SKM-1 (cell line): ENCODE data around the gene WDR18.

Experiments
- DNase-seq: peaks from one replicate; lab custom pipeline; 2025; ENCODE audit not compliant: unreplicated experiment; lab: John Stamatoyannopoulos, UW

WDR18 gene

DNA sequence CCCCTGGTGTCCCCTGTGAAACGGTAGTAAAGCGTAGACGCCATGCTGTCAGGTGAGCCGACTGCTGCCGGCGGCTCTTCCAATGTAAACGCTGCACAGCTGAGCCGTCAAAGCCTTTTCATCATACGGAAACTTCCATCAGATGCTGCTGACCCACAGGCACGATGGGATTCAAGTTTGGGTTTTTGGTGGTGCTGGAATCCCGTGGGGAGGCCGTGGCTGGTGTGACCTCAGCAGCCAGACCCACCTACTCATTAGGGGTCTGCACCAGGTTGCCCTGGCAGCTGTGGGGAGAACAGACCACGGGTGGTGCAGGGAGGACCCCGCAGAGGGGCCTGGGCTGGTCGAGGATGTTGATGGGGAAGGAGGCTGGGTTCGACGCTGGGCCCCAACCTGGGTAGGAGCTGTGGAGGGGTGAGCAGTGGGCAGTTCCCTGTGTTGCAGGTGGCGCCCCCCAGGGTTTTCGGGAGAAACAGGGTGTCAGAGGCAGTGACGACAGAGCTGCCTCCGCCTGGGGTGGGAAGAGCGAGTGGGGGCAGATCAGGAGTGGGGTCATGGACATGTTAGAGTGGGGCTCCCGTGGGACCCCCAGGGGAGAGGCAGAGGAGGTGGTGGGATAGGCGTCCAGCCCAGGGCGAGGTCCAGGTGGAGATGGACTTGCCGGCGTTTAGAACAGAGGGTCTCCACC is 22.7 kb downstream of the WDR18 start:
- no peak for DNase-seq

DNA sequence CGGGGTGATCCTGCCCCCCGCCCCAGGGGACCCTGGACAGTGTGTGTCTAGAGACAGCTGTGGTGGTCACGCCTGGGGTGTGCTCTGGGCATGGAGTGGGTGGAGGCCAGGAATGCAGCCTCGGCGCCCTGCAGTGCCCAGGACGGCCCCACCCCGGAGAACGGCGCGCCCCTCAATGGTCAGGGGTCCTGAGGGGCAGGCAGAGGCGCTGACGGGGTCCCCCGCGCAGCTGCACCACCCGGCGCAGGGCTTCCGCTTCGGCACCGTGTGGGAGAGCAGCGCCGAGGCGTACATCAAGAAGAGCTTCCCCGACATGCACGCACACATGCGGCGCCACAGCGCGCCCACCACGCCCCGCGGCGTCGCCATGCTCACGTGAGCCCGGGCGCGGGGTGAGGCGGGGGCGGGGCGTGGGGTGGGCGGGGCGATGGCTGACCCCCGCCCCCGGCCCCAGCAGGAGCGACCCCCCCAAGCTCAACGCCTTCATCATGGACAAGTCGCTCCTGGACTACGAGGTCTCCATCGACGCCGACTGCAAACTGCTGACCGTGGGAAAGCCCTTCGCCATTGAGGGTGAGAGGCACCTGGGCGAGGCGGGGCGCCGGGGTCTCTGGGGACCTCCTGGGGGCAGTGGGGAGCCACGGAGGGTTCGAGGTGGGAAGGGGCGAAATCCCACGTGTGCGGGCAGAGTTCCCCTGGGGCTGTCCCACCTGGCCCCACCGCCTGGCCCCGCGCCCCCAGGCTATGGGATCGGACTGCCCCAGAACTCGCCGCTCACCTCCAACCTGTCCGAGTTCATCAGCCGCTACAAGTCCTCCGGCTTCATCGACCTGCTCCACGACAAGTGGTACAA is 23.5 kb downstream of the WDR18 start:
- DNase-seq: no peak

DNA sequence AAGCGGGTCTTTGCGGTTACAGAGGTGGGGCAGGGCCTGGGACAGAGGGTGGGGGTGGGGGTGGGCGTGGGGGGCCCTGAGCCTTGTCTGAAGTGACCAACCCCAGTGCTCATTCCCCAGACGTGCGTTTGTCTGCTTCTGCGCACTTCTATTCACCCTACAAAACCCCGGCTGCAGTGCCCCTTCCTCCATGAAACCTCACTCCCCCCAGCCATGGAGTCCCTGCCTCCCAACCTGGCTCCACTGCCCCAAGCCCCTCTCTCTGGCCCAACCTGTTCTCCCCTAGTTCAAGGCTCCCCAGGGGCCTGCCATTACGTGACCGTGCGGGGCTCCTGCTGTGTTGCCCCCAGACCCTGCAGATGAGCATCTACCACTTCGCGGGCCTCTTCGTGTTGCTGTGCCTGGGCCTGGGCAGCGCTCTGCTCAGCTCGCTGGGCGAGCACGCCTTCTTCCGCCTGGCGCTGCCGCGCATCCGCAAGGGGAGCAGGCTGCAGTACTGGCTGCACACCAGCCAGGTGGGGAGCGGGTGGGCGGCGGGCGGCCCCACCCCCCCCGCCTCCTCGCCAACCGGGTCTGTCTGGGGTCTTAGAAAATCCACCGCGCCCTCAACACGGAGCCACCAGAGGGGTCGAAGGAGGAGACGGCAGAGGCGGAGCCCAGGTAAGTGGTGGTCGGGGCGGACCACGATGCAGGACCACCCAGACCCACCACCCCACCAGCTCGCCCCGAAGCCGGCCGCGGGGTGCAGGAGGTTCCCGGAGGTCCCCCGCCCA is 24.3 kb downstream of the WDR18 start:
- DNase-seq: no peak

DNA sequence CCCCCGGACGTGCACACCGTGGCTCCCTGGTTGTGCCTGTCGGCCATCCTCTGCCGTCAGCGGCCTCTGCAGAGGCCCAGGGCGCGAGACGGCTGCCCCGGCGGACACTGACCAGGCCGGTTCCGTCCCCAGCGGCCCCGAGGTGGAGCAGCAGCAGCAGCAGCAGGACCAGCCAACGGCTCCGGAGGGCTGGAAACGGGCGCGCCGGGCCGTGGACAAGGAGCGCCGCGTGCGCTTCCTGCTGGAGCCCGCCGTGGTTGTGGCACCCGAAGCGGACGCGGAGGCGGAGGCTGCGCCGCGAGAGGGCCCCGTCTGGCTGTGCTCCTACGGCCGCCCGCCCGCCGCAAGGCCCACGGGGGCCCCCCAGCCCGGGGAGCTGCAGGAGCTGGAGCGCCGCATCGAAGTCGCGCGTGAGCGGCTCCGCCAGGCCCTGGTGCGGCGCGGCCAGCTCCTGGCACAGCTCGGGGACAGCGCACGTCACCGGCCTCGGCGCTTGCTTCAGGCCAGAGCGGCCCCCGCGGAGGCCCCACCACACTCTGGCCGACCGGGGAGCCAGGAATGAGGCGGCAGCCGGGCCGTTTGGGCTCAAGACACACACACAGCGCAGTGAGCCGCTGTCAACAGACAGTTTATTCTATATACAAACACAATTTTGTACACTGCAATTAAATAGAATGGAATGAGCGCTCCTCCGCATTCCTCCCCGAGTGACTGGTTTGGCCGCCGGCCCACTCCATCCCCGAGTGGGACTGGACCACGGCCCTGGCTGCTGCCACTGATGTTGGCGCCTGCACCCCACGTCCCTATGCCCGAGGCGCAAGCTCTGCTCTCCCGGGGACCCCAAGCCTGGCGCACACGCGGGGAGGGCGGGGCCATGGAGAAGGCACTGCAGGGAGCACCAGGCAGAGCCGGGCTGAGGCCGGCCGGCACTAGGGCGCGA is 25.2 kb downstream of the WDR18 start:
- no peak for DNase-seq

DNA sequence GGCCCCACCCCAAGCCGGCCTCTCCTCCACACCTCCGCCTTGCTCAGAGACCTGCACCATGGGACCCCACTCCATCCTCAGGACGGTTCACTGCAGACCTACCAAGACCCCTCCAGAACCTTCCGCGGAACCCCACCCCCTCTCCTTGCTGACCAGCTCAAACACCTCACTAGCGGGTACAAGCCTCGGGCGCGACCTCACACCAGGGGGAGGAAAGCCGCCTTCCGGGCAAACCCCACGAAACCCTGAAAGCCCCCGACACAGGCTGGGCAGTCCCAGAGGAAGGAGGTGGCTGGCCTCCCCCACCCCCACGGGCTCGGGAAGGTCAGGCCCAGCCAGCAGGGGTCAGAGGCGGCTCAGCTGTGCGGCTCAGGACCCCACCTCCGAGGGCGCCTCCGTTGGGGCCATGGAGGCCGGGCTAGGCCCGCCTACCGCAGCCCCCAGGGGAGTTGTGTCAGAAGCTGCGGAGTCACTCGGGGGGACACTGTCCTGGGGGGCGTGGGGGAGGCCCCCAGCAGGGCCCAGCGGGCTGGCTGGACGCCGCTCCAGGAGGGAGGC is 25.9 kb downstream of the WDR18 start:
- DNase-seq: no peak

DNA sequence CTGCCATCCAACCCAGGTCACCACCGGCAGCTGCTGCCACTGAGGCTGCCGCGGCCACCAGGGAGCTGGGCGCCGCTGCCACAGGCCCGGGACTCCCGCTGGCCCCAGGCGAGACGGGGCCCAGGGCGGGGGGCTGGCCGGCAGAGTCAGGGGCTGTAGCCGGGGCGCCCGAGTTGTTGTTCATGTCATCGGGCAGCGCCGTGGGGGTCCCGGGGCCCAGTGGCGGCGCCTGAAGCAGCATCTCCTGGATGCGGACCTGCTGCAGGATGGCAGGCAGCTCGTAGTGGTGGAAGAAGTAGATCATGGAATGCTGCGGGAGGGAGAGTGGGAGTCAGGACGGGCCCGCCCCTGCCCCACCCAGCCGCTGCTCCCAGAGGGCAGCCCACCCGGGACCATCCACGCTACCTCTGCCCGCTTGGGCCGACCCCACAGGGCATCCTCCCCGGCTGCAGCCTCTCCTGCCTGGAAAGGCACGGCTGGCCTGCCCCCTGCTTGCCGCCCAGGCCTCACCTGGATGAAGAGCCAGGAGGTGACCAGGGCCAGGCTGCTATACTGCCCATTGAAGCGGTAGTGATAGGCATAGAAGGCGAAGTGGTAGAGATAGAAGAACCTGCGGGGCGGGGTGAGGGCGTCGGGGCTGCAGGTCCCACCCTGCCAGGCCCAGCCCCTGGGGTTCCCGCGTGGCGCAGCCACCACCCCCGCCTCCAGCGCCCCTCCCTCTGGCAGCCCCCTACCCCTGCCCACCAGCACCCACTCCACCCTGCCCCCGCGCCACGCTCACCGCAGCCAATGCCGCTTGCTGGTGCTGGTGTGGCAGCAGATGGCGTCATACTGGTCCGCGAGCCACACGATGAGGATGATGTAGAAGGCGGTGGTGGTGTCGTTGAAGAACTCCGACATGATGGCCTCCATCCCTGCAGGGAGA is 26.7 kb downstream of the WDR18 start:
- DNase-seq: no peak

DNA sequence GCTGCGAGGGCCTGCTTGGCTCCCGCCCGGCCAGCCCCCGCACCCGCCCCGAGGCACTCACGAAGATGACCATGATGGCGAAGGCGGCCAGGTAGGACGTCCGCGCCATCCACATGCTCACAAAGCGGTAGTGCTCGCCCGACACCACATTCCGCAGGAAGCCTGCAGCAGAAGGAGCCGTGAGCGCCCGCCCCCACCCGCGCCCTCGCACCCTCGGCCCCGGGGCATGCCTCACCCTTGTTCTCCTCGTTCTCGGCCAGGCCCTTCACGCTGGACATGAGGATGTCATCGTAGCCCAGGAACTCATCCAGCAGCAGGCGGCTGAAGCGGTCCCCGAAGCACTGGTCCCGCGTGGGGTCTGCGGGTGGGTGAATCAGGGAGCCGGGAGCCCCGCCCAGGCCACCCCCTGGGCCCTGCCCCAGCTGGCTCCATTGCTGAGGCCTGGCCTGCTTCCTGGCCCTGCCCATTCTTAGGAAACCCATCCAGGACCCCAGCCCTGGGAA is 27.7 kb downstream of the WDR18 start:
- no peak for DNase-seq

DNA sequence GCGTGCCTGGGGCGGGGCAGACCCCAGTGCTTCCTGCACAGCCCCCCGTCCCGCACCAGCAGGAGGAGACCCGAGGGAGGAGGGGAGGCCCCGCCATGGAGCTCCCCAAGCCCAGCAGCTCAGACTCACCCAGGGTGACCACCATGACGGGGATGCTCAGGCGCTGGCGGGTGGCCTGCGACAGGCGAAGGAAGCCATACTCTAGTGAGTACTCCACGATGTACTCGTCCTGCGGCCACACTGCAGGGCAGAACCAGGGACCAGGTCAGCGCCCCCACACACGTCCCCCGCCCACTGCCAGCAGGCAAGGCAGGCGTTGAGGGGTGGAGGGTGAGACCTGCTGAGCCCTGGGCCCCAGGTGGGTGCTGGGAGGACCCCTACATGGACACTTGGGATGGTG is 28.2 kb downstream of the WDR18 start:
- no peak for DNase-seq

DNA sequence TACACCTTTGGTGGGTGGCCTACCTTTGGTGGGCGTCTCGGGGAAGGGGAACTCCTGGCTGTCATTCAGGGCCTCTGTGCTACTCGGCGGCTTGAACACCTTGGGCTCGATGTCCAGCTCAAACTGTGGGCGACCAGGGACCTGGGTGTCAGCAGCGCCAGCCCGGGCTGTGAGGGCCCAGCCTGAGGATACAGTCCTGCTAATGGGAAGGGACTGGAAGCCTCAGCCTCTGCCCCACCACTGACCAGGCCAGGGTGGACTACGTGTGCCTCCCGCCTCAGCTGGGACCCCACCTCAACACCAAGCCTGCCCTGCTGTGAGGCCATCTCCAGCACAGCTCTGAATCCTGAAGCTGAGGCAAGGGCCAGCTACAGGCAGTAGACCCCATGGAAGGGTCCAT is 29.1 kb downstream of the WDR18 start:
- no peak for DNase-seq

DNA sequence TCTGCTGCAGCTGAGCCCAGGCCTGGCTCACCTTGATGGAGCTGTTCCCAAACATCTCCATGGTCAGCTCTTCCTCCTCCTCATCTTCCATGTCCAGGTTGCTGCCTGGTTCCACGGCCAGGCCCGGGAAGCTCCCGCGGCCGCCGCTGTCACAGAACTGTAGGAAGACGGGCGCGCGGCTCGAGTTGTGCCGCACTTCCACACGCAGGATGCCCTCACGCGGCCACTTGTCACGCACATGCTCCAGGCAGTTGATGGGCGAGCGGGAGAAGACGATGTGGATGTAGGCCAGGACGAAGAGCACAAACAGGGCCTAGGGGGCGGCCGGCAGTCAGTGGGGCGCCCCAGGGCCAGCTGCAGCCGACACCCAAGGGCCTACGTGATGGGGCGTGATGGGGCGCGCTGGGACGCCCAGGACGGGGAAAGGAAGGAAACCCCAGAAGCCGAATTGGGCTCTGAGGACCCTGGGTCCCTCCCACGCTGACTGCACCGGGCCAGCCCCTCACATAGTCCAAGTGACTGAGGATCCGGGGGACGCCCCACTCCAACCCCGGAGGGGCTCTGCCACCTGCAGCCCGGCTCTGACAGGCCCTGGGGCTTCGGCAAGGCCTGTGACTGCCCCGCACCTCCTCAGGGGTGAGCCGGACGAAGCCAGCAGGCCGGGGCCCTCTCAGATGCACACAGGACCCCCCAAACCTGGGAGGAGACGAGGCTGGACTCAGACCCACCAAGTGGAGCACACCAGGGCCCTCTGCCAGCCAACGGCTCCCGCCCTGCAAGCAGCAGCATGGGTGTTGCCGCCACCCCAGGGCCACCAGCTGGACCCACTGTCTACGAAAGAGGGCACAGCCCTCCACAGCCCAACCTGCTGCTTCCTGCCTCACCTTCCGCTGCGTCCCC is 30.3 kb downstream of the WDR18 start:
- DNase-seq: no peak

DNA sequence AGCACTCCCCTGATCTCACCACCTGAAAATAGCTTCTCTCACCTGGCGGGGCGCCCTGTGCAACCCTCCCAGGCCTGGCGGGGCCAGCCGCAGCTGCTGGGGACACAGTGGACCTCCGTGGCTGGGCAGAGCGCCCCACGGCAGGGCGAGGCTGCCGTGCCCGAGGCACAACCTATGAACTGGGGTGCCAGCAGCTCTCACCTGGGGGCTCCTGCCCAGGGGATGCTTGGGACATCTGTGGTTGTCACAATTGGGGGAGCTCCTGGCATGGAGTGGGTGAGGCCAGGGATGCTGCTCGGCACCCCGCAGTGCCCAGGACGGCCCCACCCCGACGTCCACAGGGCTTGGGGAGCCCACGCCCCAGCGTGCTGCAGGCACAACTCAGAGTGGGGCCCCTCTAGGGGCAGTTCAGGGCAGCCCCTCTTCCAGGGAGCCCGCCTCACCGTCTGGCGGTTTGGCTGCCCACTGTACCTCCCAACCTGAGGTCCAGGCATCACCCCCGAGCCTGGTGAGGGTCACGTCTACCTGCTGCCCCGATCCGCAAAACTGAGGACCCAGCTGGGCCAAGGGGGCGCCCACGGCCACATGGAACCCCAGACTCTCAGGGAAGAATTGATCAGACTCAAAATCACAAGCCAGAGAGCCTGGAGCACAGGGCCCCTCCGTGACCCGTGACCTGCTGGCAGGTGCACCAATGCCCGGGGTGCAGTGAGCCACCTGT is 31.1 kb downstream of the WDR18 start:
- DNase-seq: no peak

DNA sequence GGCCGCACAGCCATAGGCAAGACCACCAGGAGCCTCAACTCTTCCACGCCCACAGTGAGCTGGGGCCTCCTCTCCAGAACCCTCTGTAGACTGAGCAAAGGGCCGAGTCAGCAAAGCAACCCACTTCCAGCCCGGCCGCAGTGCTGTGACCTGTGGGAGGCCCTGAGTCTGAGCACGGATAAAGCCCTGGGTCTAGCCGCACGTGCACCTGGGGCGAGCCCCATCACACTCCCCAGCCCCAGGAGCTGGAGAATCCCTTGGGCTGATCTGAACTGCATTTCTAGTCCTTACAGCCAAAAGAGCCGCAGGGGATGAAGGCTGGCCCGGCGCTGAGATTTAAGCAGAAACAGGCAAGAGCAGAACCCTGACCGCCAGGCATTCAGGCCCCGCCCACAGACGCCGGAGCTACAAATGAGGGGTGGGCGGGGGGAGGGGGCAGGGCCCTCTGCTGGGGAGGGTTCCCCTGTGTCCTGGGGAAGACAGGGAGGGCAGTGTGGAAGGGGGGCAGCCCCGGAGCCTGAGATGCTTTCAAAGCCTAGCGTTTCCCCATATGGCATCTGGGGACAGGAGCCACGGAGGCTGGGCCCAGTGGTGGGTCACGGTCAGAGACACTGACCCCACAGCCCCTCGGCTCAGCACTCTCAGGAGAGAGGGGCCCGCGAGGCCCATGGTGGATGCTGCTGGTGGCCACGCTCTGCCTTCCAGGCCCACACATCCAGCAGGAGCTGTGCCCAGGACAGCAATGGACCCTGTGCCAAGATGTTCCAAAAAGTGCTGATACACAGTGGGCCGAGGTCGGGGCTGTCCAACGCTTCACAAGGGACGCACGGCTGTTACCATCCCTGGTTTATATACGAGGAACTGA is 31.9 kb downstream of the WDR18 start:
- DNase-seq: no peak

DNA sequence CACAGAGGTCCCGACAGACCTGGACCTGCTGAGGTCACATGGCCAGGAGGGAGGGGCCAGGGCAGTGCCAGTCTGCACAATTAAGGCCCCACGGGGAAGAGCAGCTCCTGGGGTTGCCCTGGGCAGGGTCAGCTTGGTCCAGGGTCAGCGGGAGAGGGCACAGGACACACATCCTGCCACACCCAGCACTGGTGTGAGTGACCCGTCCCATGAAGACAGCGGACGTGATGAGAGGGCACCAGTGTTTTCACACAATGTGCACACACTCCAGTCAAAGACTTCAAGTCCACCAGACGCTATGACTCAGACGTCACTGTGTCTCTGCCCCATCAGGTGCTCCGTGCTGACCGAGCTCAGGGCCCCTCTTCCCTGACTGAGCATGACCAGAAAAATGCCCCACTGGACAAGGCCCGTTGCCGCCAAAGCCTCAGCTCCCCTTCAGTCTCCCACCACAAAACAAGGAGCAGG is 32.5 kb downstream of the WDR18 start:
- no peak for DNase-seq

DNA sequence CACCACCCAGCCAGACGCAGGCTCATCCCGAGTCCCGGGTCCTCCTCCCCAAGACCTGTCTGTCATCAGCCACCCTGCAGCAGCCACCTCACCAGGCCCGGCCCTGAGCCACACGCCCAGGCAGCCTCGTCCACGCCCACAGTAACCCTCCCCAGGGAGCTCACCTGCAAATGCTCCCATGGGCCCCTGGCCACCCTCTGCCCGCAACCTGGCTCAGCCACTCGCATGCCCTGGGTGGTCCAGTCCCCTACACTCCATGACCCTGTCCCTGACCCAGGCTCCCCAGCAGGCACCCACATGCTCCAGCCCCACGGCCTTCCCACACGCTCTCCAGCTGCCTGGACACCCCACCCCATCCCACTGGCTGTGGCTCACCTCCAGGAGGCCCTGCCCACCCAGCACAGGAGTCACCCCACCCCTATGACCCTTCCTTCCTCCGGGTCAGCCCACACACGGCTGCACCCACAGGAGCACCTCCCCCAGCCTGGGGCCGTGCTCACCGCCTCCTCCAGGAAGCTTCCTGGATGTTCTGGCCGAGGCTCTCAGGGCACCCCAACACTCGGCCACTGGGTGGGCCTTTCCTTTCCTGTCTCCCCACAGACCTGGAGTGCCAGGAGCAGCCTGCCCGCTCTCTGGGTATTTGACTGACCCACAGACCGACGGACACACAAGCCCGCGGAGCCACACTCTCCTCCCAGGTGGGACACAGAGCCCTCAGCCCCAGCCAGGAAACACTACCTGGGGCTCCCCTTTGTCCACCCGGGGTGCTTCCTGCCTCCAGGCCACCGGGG is 33.2 kb downstream of the WDR18 start:
- no peak for DNase-seq

DNA sequence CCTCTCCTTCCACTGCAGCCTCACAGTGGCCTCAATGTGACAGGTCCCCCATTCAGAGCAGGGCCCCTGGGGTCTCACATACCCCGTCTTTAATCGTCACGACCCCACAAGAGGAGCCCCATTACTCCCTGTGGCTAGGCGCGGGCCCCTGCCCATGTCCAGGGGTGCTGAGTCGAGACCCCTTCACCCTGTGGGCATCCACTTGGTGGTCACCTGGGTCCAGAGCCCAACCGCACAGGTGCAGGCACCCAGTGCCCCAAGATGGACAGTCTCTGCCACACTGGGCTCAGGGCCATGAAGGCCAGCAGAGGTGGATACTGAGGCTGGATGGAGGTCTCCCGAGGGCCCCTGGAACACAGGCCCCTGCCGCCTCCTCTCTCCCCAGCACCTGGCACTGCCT is 33.8 kb downstream of the WDR18 start:
- no peak for DNase-seq

DNA sequence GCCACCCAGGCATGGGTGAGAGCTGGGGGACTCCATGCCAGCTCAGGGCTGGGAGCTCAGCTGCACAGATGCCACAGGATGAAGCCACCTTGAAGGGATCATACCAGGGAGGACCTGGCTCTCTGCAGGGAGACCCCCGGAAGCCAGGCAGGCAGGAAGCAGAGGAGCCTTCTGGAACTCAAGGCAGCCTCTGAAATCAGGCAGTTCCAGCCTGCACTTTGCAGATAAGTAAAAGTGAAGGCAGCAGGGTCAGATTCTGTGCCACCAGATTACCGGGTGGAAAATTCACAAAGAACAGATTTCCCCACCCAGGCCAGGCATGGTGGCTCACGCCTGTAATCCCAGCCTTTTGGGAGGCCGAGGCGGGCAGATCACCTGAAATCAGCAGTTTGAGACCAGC is 34.2 kb downstream of the WDR18 start:
- no peak for DNase-seq
